Amygdala (tissue), 56 donors: Measurements from ENCODE around the gene MANEAL.
A peak's percentile ranks its signal among the peaks of the same experiment; 100 is the strongest.

ENCODE experiments used
- DNase-seq, 56 donors: peaks; one replicate each; lab custom pipeline; 2025; lab: John Stamatoyannopoulos, UW

Gene MANEAL

DNA sequence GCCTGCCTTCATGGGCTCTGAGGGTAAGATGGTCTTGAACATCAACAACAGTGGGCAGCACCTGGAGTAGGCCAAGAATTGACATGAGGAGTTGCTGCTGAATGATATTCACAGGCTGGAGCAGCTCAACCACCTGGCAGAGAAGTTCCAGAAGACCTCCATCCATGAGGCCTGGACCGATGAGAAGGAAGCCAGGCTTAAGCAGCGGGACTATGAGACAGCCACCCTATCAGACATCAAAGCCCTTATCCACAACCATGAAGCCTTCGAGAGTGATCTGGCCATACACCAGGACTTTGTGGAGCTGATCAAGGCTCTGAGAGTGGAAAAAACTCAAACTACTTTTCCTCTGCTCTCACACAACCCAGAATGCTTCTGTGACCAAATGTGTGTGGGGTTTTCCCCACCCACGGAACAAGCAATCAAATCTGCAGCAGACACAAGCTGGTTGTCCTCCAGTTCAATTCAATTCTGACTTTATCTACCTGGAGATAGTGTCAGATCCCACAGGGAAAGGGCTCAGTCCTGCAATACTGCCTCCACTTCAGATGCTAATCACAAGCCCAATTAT, 16.6 kb upstream of the MANEAL start:
- no peak for DNase-seq

DNA sequence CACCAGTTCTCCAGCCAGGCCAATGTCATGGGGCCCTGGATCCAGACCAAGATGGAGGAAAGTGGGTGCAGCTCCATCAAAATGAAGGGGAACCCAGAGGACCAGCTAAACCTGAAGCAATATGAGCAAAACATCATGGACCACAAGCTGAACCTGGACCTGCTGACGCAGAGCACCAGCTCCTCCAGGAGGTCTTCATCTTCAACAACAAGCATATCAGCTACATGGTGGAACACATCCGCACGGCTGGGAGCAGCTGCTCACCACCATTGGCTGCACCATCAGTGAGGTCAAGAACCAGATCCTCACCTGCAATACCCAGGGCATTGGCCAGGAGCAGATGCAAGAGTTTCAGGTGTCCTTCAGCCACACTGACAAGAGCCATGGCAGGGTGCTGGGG, 15.0 kb upstream of the MANEAL start:
- no peak for DNase-seq

DNA sequence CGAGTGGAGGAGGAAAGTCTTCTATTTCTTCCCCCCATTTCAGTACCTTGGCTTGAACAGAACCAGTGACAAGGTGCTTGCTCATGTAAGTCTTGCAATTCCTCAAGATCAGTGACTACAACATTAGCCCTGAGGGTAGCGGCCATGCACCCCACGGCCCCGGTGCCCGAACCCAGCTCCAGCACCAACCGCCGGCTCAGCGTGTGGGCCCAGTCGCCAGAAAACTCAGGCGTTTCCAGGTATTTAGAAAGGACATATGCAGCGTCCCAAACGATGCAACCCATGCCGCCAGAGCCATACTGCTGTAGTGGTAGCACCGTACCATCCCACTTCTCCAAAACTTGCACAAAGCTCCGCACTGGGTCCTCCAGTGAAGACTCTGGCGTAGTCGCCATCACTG, 11.2 kb upstream of the MANEAL start:
- no peak for DNase-seq

DNA sequence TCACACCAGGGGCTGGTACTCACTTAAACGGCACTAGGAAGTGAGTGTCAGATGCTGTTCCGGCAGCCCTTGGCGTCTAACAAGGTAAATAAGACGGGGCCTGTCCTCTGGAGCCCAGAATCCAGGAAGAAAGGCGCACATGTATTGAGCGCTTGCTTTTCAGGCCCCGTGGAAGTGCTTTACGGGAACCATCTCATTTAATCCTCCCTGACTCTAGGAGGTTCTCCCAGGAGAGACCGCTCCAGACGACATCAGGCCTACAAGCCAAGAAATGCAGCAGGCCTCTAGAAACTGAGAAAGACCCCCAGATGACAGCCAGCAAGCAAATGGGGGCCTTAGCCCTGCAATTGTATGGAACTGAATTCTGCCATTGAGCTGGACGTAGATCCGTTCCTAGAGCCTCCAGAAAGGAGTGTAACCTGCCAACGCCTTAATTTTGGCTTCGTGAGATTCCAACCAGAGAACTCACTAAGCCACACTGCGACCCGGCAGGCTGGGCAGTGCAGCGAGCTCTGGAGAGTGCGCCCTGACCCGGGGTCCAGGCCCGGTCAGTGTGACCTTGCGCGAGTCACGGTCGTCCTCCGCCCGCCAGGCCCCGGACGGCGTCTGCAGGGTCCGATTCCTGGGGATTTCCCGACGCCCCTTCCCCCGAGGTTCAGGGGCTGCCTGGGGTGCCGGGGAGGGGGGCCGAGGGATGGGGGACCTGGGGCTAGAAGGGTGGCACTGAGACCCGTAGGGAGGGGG, 532 bp upstream of the MANEAL start:
- DNase-seq, result no peak

DNA sequence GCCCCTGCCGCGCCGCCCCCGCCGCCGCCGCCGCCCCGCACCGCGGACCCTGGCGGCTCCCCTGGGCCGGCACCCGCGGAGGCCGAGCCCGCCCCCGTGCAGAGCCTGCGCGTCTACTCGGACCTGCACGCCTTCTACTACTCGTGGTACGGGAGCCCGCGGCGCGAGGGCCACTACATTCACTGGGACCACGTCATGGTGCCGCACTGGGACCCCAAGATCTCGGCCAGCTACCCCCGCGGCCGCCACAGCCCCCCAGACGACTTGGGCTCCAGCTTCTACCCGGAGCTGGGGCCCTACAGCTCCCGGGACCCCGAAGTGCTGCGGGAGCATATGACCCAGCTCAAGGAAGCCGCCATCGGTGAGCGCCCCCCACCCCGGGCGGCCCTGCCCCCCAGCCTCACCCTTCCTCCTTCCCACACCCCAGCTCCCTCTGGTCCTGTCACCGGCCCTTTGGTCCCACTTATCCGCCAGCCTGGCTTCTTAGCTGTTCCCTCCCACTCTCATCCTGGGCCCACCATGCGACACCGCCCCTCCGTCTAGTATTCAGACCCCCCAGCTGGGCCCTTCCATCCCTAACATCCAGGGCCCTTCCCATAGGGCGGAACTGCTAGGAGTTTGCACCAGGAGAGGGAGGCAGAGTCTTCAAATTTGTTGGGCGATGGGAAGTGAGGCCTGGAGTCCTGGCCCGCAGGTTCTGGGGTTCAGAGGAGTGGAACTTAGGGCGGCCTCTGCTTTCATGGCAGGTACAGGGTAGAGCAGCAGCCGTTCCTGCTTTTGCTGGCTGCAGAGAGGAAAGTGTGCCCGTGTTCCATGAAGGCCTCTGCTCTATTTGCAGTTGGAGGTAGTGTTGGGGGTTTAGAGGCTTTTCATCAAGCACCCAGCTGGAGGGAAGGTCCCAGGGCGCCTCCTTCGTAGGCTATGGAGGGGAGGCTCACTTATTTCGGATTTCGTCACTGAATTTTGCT, 1.0 kb downstream of the MANEAL start:
- peak in 7 of 56 donors; percentile 3 to 19 (median 14) for DNase-seq

DNA sequence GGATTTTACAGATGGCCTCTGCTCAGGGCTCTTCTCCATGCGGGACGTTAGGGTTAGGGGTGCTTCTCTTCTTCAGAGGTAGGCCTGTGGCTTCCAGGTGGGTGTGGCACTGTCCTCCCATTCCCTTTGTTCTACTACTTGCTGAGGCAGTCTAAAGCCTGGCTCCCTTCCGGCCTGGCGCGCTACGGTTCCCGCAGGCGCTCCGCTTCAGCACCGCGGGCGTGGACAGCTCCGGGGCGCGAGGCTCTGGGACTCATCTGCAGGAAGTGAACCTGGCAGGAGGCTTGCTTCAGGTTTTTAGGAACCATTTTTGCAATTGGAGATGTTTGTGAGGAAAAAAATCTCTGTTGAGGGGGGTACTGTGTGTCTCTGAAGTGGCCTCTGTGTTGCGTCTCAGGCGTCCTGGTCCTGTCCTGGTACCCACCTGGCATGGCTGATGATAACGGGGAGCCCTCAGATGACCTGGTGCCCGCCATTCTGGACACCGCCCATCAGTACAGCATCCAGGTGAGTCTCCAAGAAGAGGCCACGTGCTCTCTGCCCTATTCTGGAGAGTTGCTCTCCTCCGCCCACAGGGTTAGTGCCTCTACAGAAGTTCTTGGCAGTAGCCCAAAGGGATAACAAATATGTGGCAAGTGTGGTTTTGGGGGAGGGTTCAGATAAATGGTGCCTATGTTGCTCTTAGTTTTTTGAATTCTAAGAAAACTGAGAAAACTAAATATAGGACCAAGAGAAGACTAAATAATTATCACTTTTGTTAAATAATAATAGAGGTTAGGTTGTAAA, 1.9 kb downstream of the MANEAL start:
- DNase-seq, result peak in 16 of 56 donors; percentile 4 to 51 (median 17)

DNA sequence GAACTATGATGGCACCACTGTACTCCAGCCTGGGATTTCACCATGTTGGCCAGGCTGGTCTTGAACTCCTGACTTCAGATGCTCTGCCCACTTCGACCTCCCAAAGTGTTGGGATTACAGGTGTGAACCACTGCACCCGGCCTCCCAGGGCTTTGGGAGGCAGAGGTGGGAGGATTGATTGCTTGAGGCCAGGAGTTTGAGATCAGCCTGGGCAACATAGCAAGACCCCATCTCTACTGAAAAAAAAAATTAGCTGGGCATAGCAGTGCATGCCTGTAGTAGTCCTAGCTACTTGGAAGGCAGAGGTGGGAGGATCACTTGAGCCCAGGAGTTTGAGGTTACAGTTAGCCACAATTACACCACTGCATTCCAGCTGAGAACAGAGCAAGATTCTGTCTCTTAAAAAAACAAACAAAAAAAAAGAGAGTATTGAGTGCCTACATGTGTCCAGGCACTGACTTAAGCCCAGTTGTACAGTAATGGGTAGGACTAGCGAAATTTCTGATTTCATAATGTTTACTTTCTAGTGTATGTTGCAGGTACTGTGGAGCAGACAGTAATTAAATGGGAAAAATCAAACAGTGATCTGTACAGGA, 4.2 kb downstream of the MANEAL start:
- no peak for DNase-seq

DNA sequence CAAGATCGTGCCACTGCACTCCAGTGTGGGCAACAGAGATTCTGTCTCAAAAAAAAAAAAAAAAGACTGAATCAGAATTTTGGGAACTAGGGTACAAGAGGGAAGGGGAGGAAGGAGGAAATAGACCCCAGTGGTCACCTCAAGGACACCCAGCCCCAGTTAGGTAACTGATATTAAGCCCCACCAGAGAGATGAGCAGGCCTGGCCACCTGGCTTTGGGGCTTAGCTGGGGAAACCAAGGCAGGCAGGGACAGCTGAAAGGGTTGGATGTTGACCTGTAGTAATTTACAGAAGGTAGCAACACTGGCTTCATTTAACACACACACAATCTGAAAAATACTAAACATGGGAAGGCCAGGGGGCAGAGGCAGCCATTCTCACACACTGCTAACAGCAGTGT, 8.8 kb downstream of the MANEAL start:
- no peak for DNase-seq

DNA sequence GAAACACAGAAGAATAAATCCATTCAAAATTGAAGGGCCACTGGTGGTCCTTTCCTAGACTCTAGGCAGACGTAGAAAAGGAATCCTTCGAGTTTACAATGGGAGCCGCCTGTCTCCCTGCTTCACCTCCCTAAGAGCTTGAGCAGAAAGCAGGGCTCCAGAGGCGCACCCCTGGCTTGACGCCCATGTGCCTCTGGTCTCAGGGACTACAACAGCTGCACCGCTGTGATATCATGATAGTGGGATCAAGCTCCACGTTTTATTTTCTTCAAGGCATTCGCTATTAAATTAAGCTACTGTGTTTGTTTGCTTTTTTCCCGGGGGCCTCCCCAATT, 13.5 kb downstream of the MANEAL start:
- DNase-seq, result no peak

DNA sequence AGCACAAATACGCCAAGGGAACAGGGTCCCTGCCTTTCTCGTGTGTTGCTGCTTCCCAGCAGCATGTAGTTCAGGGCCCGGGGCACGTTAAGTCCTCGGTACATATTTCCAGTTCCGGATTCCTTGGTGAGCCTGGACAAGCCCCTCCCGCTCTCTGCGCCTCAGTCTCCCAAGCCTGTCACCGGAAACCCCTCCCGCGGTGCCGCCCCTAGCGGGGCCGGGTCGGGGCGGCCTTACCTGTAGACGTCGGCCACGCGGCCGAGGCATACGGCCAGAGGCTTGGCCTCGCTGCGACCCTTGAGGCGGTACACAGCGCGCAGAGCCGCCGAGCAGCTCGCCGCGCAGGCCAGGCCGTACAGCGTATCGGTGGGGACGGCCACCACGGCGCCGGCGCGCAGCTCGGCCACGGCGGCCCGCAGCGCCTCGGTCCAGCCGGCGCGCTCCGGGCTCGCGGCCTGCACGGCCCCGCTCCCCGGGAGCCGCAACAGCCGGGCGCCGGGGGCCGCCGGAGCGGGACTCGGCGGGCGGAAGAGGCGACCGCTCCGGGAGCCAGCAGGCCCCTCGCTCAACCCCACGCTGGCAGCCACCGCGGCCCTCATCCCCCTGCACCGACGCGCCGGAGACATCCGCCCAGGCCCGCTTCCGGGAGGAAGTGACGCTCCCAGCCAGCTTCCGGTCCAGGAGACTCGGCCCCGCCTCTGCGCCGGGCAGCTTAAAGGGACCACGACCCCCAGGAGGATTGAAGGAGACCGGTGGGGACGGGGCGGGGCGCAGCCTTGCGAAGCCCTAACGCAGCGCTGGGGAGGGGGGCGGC, 14.1 kb downstream of the MANEAL start, which contains the start of the genes C1orf122 and YRDC:
Gene C1orf122, plus strand, starts transcription at position 236 of the 814 bp plus-strand sequence. CDS start 615 bp downstream, outside the sequence.
Gene YRDC, minus strand, starts transcription at position 654 of the 814 bp plus-strand sequence. Its CDS starts 28 bp downstream, at position 626.
- peak; percentile 67 to 96 (median 88) for DNase-seq

DNA sequence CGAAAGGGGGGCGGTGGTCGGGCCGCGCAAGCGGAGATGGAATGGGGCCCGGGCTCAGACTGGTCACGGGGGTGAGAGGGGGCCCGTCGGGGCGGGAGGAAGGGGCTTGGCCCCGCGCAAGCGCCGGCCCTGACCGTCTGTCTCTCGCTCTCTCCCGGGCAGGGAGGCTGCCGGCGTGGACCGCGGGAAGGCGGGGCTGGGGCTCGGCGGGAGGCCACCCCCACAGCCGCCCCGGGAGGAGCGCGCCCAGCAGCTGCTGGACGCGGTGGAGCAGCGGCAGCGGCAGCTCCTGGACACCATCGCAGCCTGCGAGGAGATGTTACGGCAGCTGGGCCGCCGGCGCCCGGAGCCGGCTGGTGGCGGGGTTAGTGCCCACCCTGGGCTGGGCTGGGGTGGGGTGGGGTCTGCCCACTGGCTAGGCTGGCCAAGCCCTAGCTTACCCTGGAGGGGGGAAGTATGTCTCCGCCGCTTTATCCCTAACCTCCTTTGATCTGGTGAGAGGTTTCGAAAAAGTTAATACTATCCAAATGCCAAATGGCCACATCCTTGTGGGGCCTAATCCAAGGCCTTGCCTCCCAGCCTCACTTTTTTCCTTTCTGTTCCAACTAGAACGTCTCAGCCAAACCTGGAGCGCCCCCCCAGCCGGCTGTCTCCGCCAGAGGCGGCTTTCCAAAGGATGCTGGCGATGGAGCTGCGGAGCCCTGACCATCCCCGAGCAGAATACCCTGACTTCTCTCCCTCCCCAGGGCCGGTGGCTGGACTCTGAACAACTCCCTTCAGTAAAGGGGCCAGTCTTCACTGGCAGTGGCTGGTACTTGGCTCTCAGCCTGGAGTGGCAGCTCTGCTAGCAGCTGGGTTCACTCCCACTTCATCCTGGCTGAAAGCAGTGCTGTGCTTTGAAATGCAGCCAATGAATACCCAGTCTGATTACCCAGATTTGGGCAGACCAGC, 15.0 kb downstream of the MANEAL start:
- DNase-seq, result peak in 55 of 56 donors; percentile 34 to 96 (median 85)

DNA sequence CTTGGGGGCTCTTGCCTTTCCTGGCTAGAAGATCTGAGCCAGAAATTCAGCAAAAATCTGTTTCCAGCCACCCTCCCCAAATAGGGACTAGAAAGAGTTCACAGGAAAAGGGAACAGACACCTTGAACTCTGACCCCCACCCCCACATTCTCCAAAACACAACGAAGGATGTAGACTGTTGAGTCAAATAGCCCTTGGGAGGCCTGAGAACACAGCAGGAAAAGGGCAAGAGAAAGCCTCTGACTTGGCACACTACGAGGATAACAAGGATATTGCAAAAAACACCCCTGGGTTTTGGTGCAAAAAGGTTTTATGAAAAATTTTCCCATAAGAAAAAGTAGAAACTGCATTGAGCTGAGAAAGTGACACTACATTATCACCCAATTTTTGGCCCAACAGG, 16.3 kb downstream of the MANEAL start:
- no peak for DNase-seq

DNA sequence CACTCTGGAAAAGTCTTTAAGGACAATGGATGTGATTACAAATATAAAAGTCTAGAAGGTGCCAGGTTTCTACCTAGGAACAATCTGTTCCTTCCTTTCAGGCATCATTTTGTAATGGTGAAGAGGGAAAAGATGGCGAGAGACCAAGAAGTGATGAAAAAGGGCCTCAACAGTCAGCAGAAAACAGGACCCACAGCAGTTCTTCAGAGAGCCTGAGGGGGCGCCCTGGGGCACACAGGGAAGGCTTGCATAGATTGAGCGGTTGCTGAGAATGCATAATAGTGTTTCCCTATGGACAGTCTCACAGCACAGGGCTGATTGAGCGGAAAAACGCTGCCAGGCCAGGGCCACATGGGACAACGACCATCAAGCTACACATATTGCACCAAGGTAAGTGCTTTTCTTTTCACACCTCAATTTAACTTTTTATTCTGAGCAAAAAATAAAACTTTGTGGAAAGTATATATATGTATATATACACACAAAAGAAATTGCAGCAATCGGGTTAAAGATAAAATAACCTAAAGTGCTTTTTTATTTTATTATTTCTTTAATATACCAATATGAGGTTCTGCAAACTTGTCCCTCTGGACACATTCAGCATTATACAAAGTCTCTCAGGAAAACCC, 17.5 kb downstream of the MANEAL start:
- DNase-seq, result peak in 38 of 56 donors; percentile 4 to 73 (median 38)

DNA sequence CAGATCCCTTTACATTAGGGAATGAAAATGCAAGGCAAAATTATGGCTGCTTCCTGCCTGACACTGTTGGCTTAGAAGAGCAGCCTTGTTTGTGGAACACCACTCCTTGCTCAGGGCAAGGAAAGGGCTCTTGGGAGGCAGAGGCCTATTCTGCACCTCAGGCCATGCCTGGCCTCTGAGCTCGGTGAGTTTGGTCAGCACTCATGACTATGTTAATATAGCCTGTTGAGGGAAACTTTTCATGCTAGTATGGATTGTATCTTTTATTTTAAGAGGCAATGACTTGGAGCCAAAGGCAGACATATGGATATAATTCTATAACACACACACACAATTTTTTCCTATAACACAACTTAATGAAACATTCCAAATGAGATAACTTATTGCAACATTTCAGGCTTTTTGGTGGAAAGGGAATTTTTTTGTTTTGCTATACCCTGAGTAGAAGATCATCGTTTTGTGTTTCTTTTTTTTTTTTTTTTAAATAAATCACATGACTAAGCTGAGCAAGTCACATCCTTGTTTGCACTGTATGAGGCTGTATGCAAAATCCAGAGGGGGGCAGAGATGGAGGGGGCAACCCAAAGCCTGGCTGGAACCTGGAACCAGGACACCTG, 20.0 kb downstream of the MANEAL start:
- no peak for DNase-seq

DNA sequence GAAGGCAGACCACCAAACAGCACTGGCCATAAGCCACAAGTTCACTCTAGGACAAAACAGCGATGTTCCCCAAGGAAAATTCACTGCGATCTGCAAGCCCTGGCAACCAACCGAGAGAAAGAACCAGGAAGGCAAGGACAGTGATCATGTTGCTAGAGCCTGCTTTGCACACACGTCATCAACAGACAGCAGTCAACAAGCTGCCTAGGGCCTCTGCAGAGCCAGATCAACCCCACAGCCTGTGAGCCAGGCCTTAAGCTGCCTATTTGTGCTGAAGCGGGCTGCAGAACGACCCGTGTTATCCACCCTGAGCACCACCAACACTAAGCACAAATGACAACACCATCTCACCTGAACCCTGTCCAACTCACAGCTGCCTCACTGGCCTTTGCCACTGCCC, 20.6 kb downstream of the MANEAL start:
- DNase-seq, result peak in 23 of 56 donors; percentile 5 to 69 (median 29)

DNA sequence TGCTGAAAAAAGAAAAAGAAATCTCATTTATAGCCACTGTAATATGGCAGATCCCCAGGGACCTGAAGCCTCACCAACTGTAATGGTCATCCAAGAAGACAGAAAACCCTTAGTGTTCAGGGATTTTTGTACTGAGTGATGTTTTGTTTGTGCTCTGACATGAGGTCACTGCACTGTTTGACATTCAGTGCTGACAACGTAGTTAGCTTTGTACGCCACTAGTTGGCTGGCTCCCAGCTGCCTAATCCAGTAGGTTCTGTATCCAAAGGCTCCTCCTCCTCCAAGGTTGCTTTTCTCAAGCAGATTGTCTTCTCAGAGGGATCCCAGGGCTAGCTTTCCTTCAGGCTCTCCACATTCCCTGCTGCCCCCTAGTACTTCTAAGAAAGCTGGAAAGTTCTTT, 23.8 kb downstream of the MANEAL start:
- peak in 38 of 56 donors; percentile 10 to 85 (median 51) for DNase-seq

DNA sequence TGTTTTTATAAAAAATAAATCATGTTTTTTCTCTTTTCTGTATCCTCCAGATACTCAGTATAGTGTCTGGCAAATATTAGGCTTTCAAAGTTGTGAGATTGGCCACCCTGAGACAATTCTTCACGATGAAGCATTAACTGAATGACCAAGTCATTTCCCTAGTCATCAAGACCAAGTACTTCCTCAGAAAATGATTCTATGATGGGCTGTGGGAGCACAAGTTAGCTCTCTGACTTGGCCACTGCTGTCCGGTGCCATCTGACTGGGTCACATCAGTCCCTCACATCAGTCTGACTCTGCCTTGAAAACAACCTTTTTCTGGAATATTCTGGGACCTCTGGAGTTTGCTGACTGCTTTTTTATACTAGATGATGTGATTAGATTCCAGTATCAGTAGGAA, 27.8 kb downstream of the MANEAL start:
- no peak for DNase-seq
